Measurements from ENCODE around the gene OS9.

OS9 gene

DNA sequence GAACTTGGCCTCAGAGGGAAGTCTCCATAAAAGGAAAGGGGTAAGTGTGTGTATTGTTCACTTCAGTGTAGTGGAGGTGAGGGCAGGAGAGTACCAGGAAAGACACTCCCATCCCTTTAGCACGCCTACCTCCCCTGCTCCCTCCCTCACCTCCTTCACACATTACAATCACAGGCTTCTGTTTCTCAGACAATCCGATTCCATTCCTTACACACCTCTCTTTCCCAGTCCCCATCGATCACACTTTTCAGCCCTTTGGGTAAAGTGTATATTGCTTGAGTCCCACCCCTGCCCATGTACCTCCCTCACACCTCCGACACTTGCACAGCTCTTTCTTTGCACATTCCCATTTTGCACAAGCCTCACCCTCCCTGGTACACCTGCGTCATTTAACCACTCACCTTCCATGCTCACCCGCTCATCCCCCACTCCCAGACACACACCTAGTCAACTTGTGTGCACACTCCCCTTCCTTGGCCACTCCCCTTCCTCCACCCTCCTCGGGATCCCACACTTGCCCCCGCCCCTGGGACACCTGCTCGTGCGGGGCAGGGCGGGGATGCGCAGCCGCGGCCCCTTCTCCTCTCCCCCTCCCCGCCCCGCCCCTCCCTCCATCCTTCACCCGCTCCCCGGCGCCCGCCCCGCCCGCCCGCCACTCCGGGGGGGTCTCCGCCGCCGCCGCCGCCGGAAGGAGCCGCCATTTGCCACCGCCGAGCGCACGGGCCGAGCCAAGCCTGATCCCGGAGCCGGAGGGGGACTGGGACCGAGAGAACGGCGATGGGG, 60.7 kb downstream of the OS9 start, which contains the start of gene MARCHF9:
MARCHF9 (plus strand) TSS at position 693 of the 783 bp plus-strand sequence. CDS start 426 bp downstream, outside the sequence.
- DNase-seq = peak; percentile 49

DNA sequence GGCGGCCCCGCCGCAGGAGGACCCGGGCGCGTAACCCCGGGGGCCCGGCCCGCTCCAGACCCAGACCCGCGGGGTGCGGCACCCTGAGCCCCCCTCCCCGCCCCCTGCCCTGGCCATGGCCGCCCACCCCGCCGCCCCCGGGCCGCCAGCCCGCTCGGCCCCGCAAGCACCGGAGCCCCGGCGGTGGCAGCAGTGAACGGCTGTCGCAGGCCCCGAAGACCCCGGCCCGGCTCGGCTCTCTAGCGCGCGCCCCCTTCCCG, 61.2 kb downstream of the OS9 start:
- no peak for DNase-seq

DNA sequence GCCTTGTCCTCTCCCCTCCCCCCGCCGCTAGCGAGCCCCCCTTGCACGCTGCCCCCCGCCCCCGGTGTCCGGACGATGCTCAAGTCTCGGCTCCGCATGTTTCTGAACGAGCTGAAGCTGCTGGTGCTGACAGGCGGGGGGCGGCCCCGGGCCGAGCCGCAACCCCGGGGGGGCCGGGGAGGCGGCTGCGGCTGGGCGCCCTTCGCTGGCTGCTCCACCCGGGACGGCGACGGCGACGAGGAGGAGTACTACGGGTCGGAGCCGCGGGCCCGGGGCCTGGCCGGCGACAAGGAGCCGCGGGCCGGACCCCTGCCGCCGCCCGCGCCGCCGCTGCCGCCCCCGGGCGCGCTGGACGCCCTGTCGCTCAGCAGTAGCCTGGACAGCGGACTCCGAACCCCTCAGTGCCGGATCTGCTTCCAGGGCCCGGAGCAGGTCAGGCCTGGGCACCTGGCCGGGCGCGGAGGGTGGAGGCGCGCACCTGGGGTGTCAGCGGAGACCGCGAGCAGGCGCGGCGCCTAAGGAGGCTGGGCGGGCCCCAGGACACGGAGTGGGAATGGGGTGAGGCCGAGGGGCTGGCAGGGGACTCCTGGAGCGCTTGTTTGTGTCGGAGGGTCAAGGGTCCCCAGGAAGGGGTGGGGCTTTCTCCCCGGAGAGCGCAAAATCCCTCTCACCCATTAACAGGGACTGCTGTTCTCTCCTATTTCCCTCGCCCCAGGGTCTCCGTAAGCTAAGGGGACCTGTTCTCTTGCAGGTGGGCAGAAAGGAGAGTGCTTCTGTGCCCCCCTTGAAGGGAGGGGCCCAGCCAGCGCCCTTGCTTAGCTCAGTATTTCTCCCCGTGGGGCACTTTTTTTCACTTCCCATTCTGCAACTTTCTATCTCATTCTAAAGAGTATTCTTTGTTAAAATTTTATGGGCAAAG, 61.8 kb downstream of the OS9 start:
- no peak for DNase-seq

DNA sequence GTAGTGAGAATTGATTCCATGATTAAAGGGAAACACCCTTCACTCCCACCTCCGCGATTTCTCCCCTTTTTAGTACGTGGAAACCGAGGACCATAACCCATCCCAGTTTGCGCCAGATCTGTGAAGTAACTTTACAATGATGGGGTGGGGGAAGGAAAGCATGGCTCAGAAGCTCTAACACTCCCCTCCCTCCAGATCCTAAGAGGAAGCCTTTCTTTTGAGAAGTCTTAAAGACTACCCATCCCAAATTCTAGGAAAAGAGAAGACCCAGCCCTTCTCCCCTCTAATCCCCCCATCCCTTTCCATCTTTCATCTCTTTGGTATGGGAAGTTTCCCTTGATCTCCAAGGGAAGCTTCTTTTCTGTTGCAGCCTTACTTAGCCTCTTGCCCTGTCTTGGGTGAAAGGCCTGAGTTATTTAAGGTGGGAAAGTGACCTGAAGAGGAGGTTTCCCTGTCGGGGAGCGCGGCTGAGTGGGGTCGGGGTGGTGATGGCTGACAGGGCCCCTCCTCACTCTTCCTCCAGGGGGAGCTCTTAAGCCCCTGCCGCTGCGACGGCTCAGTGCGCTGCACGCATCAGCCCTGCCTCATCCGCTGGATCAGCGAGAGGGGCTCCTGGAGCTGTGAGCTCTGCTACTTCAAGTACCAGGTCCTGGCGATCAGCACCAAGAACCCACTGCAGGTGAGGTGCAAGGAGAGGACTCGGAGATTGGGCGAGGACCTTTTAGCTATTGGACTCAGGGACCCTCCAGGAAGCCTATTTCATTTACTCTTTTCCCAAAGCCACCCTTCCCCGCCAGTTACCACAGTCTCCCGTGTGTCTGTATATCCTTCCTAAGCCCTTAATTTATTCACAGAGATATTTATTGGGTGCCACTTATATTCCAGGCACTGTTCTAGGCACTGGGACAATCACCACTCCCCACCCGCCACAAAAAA, 62.7 kb downstream of the OS9 start:
- no peak for DNase-seq

DNA sequence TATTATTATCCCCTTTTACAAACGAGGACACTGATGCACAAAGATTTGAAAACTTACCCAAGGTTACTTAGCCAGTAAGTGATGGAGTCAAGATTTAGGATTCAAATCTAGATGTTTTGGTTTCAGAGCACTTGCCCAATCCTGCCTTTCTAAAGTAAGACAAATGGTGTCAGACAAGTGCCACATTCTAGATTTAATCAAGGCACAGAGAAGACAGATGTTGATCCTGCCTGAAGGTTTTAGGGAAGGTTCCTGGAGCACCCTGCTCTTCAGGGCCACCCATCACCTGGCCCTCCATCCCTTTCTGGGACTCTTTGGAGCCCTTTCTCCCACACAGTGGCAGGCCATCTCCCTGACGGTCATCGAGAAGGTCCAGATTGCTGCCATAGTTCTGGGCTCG, 63.8 kb downstream of the OS9 start:
- DNase-seq = no peak

DNA sequence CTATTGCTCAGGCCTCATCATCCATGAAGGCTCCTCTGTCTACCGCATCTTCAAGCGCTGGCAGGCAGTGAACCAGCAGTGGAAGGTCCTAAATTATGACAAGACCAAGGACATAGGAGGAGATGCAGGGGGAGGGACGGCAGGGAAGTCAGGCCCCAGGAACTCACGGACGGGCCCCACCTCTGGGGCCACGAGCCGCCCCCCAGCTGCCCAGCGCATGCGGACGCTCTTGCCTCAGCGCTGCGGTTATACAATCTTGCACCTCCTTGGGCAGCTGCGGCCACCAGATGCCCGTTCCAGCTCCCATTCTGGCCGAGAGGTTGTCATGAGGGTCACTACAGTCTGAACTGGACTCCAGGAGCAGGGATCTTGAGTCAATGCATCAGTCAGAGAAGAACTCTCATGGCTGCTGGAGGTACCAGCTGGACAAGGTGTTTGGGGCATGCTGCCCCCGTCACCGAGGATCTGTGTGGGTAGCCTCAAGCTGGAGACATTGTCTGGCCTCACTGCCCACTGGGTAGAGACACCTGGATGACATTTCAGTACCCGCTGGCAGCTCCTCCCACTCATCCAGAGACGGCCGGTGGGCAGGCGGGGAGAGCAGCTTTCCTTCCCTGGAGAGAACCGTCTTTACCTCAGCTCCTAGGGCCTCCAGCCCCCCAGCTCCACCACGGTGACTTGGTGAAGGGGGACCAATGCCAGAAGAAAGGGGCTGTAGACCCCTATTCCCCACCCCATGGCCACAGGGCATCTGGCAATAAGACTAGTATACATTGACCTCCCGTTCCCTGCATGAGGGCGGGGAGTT, 64.8 kb downstream of the OS9 start:
- no peak for DNase-seq

DNA sequence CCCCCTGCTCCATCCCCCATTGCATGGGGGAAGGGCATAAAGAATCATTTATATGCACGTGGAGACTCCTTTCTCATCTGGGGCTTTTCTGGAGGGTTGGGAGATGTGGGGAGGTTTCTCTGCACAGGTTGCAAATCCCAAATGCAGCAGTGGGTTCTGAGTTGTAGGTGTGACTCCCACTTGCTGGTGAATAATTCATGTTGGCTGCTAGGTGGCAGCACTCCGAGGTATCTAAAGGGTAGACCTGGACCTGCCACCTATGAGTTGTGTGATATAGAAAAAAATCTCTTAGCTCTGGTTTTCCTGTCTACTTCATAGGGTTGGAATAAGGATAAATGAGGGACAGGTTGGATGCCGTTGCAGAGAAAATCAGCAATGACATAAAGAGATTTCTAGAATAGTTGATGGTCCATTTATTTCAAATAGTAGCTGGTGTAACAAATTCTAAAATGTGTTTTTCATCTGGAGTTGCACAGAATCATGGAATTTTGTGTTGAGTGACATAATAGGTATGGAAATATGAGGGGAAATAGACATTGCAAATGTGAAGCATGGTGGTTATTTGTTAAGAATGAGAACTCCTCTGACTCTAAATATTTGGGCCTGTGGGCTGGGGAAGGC, 65.5 kb downstream of the OS9 start:
- DNase-seq = no peak

DNA sequence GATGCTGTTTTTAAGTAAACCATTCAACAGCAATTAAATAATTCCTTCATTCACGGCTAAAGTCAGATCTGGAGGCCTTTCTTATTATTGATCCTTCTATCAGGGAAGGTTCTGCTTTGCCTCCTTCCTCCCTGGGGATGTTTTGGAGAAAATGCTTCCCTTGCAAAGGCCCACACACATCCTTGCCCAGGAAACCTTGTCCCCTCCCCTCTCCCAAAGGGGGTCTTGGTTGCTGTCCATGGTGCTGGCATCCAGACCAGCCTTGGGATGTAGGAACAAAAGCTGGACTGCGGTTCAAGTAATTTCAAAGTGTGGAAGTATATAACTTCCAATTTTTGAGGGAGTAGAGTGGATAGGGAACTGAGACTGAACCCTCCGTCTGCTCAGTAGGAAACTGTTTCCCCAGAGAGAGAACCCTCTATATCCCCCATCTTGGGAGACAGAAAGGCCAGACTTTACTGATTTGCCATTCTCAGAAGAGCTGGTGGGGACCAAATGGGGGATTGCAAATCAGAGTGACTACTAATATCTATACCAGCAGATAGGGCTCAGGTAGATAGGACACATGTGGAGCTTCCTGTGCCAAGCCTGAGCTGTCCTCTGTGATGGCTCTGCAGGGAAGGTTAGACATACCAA, 66.5 kb downstream of the OS9 start:
- no peak for DNase-seq

DNA sequence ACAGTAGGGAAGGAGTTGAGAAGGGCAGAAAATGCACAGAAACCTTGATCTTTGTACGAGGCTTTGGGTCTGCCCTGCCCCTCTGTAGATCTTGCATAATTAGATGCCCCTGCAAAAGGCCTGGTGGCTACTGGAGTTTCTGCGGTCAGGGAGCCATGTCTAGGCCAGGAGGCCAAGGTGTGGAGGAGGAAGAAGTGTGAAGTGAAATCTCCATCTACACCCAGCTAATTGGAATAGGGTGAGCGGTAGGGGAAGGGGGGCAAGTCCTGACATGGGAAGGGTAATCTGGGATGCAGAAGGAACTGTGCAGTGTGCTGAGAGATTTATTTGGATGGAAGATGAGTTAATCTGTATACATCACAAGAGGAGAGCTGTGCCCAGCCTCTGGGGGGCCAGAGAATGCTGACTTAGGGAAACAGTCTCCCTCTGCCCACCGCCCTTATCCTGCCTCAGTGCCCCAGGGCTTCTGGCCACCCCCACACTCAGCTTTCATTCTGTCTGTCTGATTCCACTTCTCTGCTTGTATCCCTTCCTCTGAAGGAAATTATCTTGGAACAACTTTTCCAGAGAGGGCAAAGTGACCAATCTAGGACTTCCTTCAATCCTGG, 67.6 kb downstream of the OS9 start:
- no peak for DNase-seq

DNA sequence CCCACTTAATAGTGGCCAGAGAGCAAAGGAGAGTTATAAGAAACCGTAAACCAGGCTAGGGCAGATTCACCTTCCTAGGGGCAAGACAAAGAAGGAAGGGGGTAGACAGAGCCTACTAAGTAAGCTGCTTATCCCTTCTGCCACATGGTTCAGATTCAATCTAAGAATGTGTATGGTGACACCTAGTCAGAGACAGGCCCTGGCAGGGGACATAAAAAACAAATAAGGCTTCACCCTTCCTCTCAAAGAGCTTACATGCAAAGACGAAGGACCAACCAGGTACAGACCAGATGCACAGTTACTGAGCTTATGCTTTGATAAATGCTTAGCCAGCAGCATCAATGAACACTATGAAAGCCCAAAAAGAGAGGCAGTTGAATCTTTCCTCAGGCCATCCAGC, 68.5 kb downstream of the OS9 start:
- DNase-seq = no peak

DNA sequence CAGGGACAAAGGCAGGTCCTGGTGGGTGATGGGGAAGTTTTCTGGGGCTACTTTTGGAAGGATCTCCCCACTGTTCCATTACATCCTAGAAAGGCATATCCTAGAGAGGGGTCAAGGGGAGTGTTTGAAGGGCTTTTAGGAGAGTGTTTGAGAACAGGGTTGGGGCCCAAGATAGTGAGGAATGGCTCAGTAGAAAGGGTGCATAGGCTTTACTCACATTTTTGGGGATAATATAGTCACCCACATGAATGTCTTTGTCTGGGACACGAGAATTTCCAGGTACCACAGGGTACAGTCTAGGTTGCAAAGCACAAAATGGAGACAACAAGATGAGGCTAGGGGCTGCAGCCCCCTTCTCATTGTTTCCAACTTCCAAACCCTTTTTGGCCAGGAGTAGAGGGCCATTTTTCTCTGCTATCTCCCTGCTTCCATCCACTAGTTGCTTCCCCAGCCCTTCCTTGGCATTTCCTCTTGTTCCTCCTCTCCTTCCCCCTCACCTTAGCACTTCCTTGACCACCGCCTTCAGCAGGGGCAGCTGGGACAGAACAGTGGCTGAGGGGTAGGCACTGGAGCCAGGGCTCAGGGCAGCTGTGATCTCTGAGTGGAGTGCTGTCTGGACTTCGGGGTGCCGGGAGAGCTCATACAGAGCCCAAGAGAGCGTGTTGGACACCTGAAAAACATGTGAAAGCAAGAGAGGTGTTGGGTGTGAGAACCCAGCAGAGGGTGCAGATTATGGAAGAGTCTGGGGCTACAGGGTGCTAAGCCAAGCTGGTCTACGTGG, 70.1 kb downstream of the OS9 start:
- DNase-seq = no peak

DNA sequence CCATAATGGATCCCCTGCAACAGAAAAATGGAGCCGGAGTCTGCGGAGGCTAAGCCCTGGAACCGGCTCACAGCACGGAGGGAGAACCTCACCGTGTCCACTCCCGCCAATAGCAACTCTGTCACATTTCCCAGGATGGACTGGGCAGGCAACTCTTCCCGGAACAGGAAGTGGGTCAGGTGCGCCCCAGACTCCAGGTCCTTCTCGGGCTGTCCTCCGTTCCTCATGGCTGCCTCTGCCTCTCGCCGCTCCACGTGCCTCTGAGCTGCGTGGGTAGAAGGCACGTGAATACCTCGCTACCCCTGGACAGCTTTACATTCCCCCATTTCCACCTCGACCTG, 70.7 kb downstream of the OS9 start:
- DNase-seq = peak; percentile 26

DNA sequence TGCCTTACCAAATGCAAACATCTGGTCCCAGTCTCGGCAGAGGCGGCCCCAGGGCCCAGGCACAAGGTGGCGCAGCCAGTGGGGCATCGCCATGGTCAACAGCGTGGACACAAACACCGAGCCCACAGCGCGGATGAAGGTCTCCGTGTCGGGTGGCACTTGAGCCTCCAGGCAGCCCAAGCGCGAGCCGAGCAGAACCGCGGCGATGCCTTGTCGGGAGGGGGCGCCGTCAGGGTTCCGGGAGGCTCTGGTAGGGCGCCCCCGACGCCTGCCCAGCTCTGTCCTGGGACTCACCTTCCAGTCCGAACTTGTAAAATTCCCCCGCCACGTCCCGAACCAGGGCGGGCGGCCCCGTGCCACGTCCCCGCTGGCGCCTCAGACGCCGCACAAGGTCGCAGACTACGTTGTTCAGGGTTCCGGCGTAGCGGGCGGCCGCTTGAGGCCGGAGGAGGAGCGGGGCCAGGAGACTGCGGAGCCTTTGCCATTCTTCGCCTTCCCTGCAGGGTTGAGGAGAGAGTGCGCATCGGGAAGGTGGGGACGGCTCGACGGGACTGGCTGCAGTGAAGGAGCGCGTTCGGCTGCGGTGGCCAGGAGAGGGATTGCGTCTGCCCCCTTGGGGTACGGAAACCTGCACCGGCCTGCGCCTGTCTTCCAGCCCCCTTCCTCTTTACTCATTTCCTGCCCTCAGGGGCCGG, 71.2 kb downstream of the OS9 start:
- no peak for DNase-seq

DNA sequence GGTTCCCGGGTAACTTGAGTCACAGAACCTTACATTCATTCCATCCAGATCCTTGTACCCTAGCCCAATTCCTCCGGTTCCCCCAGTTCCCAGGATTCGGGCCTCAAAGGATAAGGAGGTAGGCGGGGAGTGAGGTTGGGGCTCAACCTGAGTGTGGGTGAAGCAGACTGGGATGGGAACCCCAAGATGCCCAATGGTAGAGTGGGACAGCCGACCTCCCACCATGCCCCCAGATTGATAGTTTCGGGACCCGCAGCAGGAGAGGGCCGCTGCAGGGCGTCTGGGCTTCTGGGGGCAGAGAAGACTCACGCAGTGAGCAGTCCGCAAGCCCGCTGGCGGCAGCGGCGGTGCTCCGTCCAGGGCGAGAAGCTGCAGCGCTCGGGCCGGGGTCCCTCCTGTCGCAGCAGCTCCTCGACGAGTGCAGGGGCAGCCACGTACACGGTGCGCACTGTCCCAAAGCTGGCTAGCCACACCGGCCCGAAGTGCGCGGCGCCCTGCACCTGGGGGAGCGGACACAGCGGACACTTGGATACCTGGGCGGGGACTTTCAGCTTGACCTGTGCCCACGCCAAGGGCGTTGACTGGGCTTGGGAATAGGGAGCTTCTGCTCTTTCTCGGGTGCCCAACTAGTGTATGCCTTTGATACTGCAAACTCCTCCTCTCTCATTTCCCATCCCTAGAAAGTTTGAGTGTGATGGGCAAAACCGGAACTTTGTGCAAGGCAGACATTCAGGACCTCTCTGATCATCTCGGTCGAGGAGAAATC, 71.9 kb downstream of the OS9 start:
- no peak for DNase-seq

DNA sequence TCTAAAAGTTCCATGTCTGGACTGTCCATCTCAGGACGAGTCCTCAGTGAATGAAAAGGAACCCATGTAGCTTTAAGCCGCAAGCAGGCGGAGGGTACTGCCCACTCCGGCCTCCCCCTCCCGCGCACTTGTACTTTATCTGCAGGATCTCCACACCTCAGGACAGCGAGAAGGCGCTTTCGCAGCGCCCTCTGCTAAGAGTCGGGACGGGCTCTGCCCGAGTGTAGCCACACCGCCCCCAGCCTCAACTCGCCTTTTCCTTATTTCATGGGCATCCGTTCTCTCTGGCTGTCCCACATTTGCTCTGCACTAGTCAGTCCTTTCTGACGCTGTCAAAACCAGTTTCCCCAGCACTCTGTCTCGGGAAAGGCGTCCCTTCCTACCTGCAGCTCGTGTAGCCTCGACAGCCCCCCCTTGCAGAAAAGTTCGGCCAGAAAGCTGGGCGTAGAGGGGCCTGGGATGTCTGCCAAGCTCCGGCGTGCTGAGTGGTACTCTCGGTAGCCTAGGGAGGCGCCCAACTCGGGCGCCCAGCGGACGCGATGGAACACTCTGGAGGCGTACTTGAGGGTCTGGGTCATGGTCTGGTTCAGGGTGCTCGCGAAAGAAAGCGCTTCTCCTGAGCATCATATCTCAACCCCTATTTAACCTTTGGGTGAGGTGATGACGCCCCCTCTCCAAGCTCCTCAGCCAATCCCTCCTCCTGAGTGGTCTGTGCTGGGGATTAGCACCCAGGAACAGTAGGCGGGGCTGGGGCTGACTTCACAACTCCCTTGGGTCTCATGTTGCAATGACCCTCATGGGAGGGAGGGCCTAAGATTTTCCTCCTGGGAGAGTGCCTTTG, 72.8 kb downstream of the OS9 start, which contains the start of gene CYP27B1:
CYP27B1 (minus strand) TSS at position 615 of the 841 bp plus-strand sequence; CDS start at position 578, 37 bp downstream.
- no peak for DNase-seq

DNA sequence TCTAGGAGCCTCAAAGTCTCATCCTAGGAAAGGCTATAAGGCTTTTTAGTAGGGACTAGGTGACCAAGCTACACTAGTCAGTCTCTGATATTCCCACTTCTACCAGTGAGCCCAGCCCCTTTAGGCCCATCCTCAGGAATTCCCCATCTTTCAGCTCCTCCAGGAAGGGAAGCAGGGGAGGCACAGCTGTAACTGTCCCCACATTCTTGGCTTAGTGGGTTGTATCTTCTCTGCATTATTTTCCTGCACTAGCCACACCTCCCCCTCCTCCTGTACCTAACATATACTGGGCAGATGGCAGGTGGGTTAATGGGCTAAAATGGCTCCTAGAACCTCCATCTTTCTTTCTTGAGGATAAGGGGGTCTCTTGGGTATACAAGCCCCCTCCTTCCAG, 73.4 kb downstream of the OS9 start:
- DNase-seq = no peak

DNA sequence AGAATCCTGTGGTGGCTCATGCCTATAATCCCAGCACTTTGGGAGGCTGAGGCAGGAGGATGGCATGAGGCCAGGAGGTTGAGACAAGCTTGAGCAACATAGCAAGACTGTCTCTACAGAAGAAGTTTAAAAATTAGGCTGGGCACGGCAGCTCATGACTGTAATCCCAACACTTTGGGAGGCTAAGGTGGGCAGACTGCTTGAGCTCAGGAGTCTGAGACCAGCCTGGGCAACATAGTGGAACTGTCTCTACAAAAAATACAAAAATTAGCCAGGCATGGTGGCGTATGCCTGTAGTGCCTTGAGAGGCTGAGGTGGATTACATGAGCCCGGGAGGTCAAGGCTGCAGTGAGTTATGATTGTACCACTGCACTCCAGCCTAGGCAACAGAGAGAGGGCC, 73.9 kb downstream of the OS9 start:
- no peak for DNase-seq

DNA sequence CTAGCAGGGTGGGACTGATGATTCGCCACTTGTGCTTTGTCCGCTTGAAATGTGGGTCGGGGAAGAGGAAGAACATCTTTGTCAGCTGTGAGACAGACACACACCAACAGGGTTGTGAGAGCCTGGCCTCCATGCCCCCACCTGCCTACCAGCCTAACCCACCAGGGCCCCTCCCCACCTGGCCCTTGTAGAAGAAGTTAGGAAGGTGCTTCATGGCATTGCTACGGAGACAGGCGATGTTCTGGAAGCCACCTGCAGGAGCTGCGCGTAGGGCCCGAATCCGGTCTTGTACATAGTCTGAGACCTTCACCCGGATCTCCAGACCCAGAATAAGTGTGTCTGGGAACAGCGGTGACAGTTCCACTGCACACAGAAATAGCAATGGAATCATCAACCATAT, 75.7 kb downstream of the OS9 start:
- no peak for DNase-seq

Measured in DMS153 (cell line).